H1 (cell line): ENCODE results near the gene AICDA. TPM values are rescaled to one million over a fixed set of nuclear protein-coding genes. Genes with fewer than 3 reads are reported as not detected.

Experiments used
- CTCF ChIA-PET: fragments of 300-600 bp; sonication (Branson Sonifier 250); formaldehyde crosslinking; loops from one replicate; lab custom pipeline; 2021; ENCODE audit not compliant: partially characterized antibody; lab: Charles Lee
- POLR2A ChIA-PET: fragments of 300-600 bp; sonication (Branson Sonifier 250); formaldehyde crosslinking; loops from one replicate; lab custom pipeline; 2021; ENCODE audit warnings: inconsistent platforms; ENCODE audit not compliant: partially characterized antibody; lab: Charles Lee
- DNase-seq, 2 experiments: peaks; one replicate each; pipeline versions ENCODE4 v3.0.0 to v3.0.0-alpha.2; 2010 to 2022; ENCODE audit warnings: low spot score in 2 of 2, low read depth in 1 of 2, mixed read lengths in 1 of 2
- FAIRE-seq: peaks from 2 replicates; lab custom pipeline; 2011; peaks lifted over from hg19 to GRCh38; lab: Jason Lieb, UNC
- H2AFZ ChIP-seq: 2 replicates; pipeline ENCODE4 v1.8.1; 2012; ENCODE audit warnings: low read length, inconsistent platforms
- H2AK5ac ChIP-seq: 2 replicates; pipeline ENCODE4 v1.6.1; 2013; ENCODE audit warnings: low read depth, low read length
- H2BK120ac ChIP-seq: replicated peaks from 2 replicates; pipeline ENCODE3; 2013; ENCODE audit warnings: low read depth, low read length, inconsistent platforms
- H2BK12ac ChIP-seq: 2 replicates; pipeline ENCODE4 v1.6.1; 2013; ENCODE audit warnings: low read depth, low read length
- H2BK15ac ChIP-seq: 2 replicates; pipeline ENCODE4 v1.6.1; 2013; ENCODE audit warnings: low read length
- H2BK20ac ChIP-seq: 2 replicates; pipeline ENCODE4 v1.6.1; 2013; ENCODE audit warnings: low read length
- H2BK5ac ChIP-seq: 2 replicates; pipeline ENCODE4 v1.6.1; 2013; ENCODE audit warnings: low read depth, low read length
- H3K14ac ChIP-seq: 2 replicates; pipeline ENCODE4 v1.6.1; 2013; ENCODE audit warnings: inconsistent platforms; ENCODE audit not compliant: insufficient read length
- H3K18ac ChIP-seq: 2 replicates; pipeline ENCODE4 v1.6.1; 2013; ENCODE audit warnings: low read length; ENCODE audit errors: extremely low read depth
- H3K23ac ChIP-seq: 2 replicates; pipeline ENCODE4 v1.6.1; 2013; ENCODE audit warnings: inconsistent platforms; ENCODE audit not compliant: insufficient read length
- H3K23me2 ChIP-seq: 2 replicates; pipeline ENCODE4 v1.6.1; 2013; ENCODE audit warnings: low read depth, low read length
- H3K27ac ChIP-seq: 2 replicates; pipeline ENCODE4 v1.6.1; 2011; ENCODE audit warnings: low read depth, low read length, inconsistent platforms
- H3K27me3 ChIP-seq, 4 experiments: replicated peaks in 1 of 4; 1 replicate in 1 of 4; 2 replicates in 3 of 4; pipeline versions ENCODE4 v1.6.1 to v1.8.1; 2011 to 2013; ENCODE audit warnings: low read length in 3 of 4, mild to moderate bottlenecking in 3 of 4, inconsistent platforms in 2 of 4, mixed read lengths in 2 of 4, moderate library complexity in 1 of 4; ENCODE audit not compliant: control insufficient read depth in 3 of 4, insufficient read depth in 3 of 4; ENCODE audit errors: extremely low read depth in 1 of 4
- H3K36me3 ChIP-seq, 4 experiments: 2 replicates each; pipeline versions ENCODE4 v1.6.1 to v1.8.1; 2011 to 2013; ENCODE audit warnings: mild to moderate bottlenecking in 4 of 4, low read length in 3 of 4, moderate library complexity in 2 of 4, control low read depth in 1 of 4, inconsistent platforms in 1 of 4; ENCODE audit not compliant: insufficient read depth in 4 of 4, control insufficient read depth in 2 of 4
- H3K4ac ChIP-seq: replicated peaks from 2 replicates; pipeline ENCODE3; 2013; ENCODE audit warnings: low read length, low read depth, mixed read lengths, inconsistent platforms; ENCODE audit not compliant: insufficient read length
- H3K4me1 ChIP-seq, 4 experiments: replicated peaks in 1 of 4; 1 replicate in 1 of 4; 2 replicates in 3 of 4; pipeline versions ENCODE4 v1.6.1 to v1.8.1; 2011 to 2013; ENCODE audit warnings: low read length in 3 of 4, inconsistent platforms in 2 of 4, mixed read lengths in 1 of 4; ENCODE audit not compliant: insufficient read depth in 4 of 4, control insufficient read depth in 3 of 4
- H3K4me2 ChIP-seq, 2 experiments: 2 replicates each; pipeline versions ENCODE4 v1.6.1 to v1.8.1; 2011 to 2013; ENCODE audit warnings: low read depth in 2 of 2, low read length in 2 of 2, control low read depth in 1 of 2, inconsistent platforms in 1 of 2, mild to moderate bottlenecking in 1 of 2; ENCODE audit not compliant: insufficient read depth in 1 of 2
- H3K4me3 ChIP-seq, 4 experiments: fragments of 200-600, 300-600 bp in 1 of 4; sonication (generic), shearing (Covaris generic), sonication (Bioruptor Twin) in 1 of 4; 2 replicates each; pipeline versions ENCODE4 v1.5.1 to v1.8.1; 2011 to 2016; ENCODE audit warnings: low read length in 4 of 4, low read depth in 3 of 4, control low read depth in 2 of 4, inconsistent platforms in 2 of 4, mild to moderate bottlenecking in 2 of 4, mixed read lengths in 1 of 4, moderate library complexity in 1 of 4; ENCODE audit not compliant: insufficient read depth in 2 of 4; ENCODE audit errors: extremely low read depth in 1 of 4
- H3K56ac ChIP-seq: replicated peaks from 2 replicates; pipeline ENCODE3; 2013; ENCODE audit warnings: low read depth, mild to moderate bottlenecking, mixed read lengths, low read length, inconsistent platforms; ENCODE audit not compliant: insufficient read length
- H3K79me1 ChIP-seq: 2 replicates; pipeline ENCODE4 v1.6.1; 2013; ENCODE audit warnings: low read depth, low read length, control low read depth
- H3K79me2 ChIP-seq, 2 experiments: 2 replicates each; pipeline versions ENCODE4 v1.6.1 to v1.8.1; 2012 to 2013; ENCODE audit warnings: low read length in 2 of 2, mild to moderate bottlenecking in 2 of 2, inconsistent platforms in 1 of 2; ENCODE audit not compliant: insufficient read depth in 2 of 2, control insufficient read depth in 1 of 2
- H3K9ac ChIP-seq, 4 experiments: replicated peaks in 1 of 4; 1 replicate in 1 of 4; 2 replicates in 3 of 4; pipeline versions ENCODE4 v1.6.1 to v1.8.1; 2011 to 2013; ENCODE audit warnings: low read depth in 3 of 4, low read length in 3 of 4, control low read depth in 2 of 4, mild to moderate bottlenecking in 2 of 4, moderate library complexity in 2 of 4, inconsistent platforms in 1 of 4; ENCODE audit errors: extremely low read depth in 1 of 4
- H3K9me3 ChIP-seq, 2 experiments: 2 replicates each; pipeline versions ENCODE4 v1.6.1 to v1.8.1; 2012 to 2013; ENCODE audit warnings: mild to moderate bottlenecking in 2 of 2, moderate library complexity in 2 of 2, control low read depth in 1 of 2, inconsistent platforms in 1 of 2, low read depth in 1 of 2, low read length in 1 of 2, mixed read lengths in 1 of 2; ENCODE audit not compliant: insufficient read depth in 2 of 2
- H4K20me1 ChIP-seq, 2 experiments: replicated peaks in 1 of 2; 2 replicates each; pipeline versions ENCODE3 to v1.8.1; 2011 to 2013; ENCODE audit warnings: inconsistent platforms in 2 of 2, low read length in 2 of 2, mild to moderate bottlenecking in 1 of 2; ENCODE audit not compliant: insufficient read depth in 2 of 2, control insufficient read depth in 1 of 2
- H4K5ac ChIP-seq: 2 replicates; pipeline ENCODE4 v1.6.1; 2013; ENCODE audit warnings: low read length, low read depth, mixed read lengths, inconsistent platforms; ENCODE audit not compliant: insufficient read length
- H4K8ac ChIP-seq: 2 replicates; pipeline ENCODE4 v1.8.0; 2013; ENCODE audit warnings: mild to moderate bottlenecking, moderate library complexity, low read length, inconsistent platforms; ENCODE audit not compliant: insufficient read depth; ENCODE audit errors: extremely low read depth
- H4K91ac ChIP-seq: replicated peaks from 2 replicates; pipeline ENCODE3; 2013; ENCODE audit warnings: low read length, mixed read lengths, inconsistent platforms; ENCODE audit not compliant: insufficient read length
- ATF3 ChIP-seq: IDR thresholded peaks from 2 replicates; pipeline ENCODE4 v1.6.1; 2011; ENCODE audit warnings: low read depth, mild to moderate bottlenecking, low read length; ENCODE audit not compliant: insufficient read depth
- CBX8 ChIP-seq: fragments of 300-800, 300-1000 bp; sonication (generic); IDR thresholded peaks from 2 replicates; pipeline ENCODE4 v1.7.1; 2016; ENCODE audit warnings: low read depth, low read length, borderline replicate concordance
- CHD2 ChIP-seq: IDR thresholded peaks from 2 replicates; pipeline ENCODE4 v1.6.1; 2012; ENCODE audit warnings: low read length, improper control_type of control experiment
- EGR1 ChIP-seq: IDR thresholded peaks from 2 replicates; pipeline ENCODE4 v1.6.1; 2011; ENCODE audit warnings: low read depth, low read length, borderline replicate concordance
- GABPA ChIP-seq: IDR thresholded peaks from 2 replicates; pipeline ENCODE4 v1.6.1; 2011; ENCODE audit warnings: mild to moderate bottlenecking, low read length, moderate library complexity, borderline replicate concordance; ENCODE audit not compliant: insufficient read depth
- MAFK ChIP-seq: IDR thresholded peaks from 2 replicates; pipeline ENCODE4 v1.6.1; 2012; ENCODE audit warnings: low read depth, mild to moderate bottlenecking, improper control_type of control experiment, low read length
- PHF8 ChIP-seq: fragments of 200-600 bp; sonication (generic); conservative IDR thresholded peaks from 2 replicates; pipeline ENCODE4 v1.7.1; 2012; ENCODE audit warnings: low read depth, mild to moderate bottlenecking, inconsistent platforms, low read length, moderate library complexity
- POLR2AphosphoS5 ChIP-seq: IDR thresholded peaks from 2 replicates; pipeline ENCODE4 v1.6.1; 2011; ENCODE audit warnings: low read depth, low read length
- RAD21 ChIP-seq, 2 experiments: IDR thresholded peaks in 1 of 2; conservative IDR thresholded peaks in 1 of 2; 2 replicates each; pipeline ENCODE4 v1.6.1; 2011; ENCODE audit warnings: low read depth in 2 of 2, low read length in 2 of 2, improper control_type of control experiment in 1 of 2, inconsistent platforms in 1 of 2, mild to moderate bottlenecking in 1 of 2, moderate library complexity in 1 of 2
- RFX5 ChIP-seq: IDR thresholded peaks from 2 replicates; pipeline ENCODE4 v1.6.1; 2011; ENCODE audit warnings: low read depth, low read length, improper control_type of control experiment, borderline replicate concordance
- SP1 ChIP-seq: IDR thresholded peaks from 2 replicates; pipeline ENCODE4 v1.6.1; 2011; ENCODE audit warnings: low read depth, low read length
- TAF1 ChIP-seq: IDR thresholded peaks from 2 replicates; pipeline ENCODE4 v1.6.1; 2011; ENCODE audit warnings: mild to moderate bottlenecking, low read depth, low read length
- TBP ChIP-seq: IDR thresholded peaks from 2 replicates; pipeline ENCODE4 v1.6.1; 2011; ENCODE audit warnings: low read depth, low read length, improper control_type of control experiment
- ZNF274 ChIP-seq: IDR thresholded peaks from 2 replicates; pipeline ENCODE4 v1.7.0; 2012; ENCODE audit warnings: low read length, borderline replicate concordance; ENCODE audit errors: extremely low read depth
- WGBS, 2 experiments: shearing (Covaris generic) in 1 of 2; methylation state at CpG; one replicate each; pipeline versions ENCODE4 v1.1.6 to v1.1.7; 2013 to 2015; ENCODE audit warnings: low lambda C conversion rate in 2 of 2, mixed read lengths in 2 of 2, inconsistent platforms in 1 of 2, low coverage in 1 of 2, missing lambda C conversion rate in 1 of 2; ENCODE audit not compliant: insufficient replicate concordance in 2 of 2, insufficient coverage in 1 of 2, insufficient read length in 1 of 2; ENCODE audit errors: extremely low coverage in 1 of 2, missing lambda C conversion rate in 1 of 2; 5-methylcytosine and 5-hydroxymethylcytosine counted together
- polyA plus RNA-seq, 7 experiments: library from polyadenylated mRNA; depleted of rRNA in 3 of 7; stranded (reverse) in 5 of 7; unstranded in 2 of 7; fragments of >200 nt in 5 of 7; fragments of 200-250 nt in 2 of 7; gene quantifications; 1 replicate in 5 of 7; 2 replicates in 1 of 7; 4 replicates in 1 of 7; pipeline versions ENCODE4 v1.2.1 to v1.2.3, GENCODE V29; 2011 to 2013; ENCODE audit warnings: missing spikeins in 2 of 7, mixed read lengths in 2 of 7
- total RNA-seq: library from RNA; stranded (reverse); fragmentation: NEBNext Ultra II Directional; extraction: Animal tissue kit (Norgen Biotek cat#: 25700); gene quantifications from 2 replicates; pipeline ENCODE4 v1.2.1, GENCODE V29; 2021

The AICDA gene
- total and polyA plus RNA-seq, 2 of the 8 experiments (the other 6 are each of a cell fraction or from before 2014, with no cell fraction given): not detected

- DNase-seq (no peak), FAIRE-seq (no peak)
- POLR2A ChIA-PET: interaction anchor here (0.6 kb wide), 1 partner anchor 12 kb away, joined by 3 read pairs; no protein-coding TSS in a partner anchor
- H3K36me3 ChIP-seq: no peaks in the 10 kb centered on the region
- no peaks in the 10 kb centered on the region for H3K23me2 ChIP-seq
- H3K9ac ChIP-seq: no peak overlapping the region
- no peak overlapping the region for H4K5ac ChIP-seq
- H3K23ac ChIP-seq: no peak overlapping the region
- H2AFZ ChIP-seq: no peak overlapping the region
- H3K4ac ChIP-seq: no peak overlapping the region
- no peaks in the 10 kb centered on the region for H3K79me1 ChIP-seq
- H4K20me1 ChIP-seq: no peaks in the 10 kb centered on the region
- no peaks in the 10 kb centered on the region for H3K4me1 ChIP-seq
- no peak overlapping the region for H3K56ac ChIP-seq
- H3K14ac ChIP-seq: no peak overlapping the region
- H4K8ac ChIP-seq: no peak overlapping the region
- TF ChIP-seq CBX8 (no peak), RAD21 (IDR thresholded peaks at IDR 0.05 in 1 of 2, conservative IDR thresholded peaks at IDR 0.05 in 1 of 2; ENCODE audit: low read depth in 2 of 2, low read length in 2 of 2) (no peak), TAF1 (no peak), PHF8 (no peak), MAFK (no peak), CHD2 (no peak), GABPA (no peak), RFX5 (no peak), ATF3 (no peak), SP1 (no peak), TBP (no peak), POLR2AphosphoS5 (no peak), ZNF274 (no peak), EGR1 (no peak)
- H3K9me3 ChIP-seq: no peaks in the 10 kb centered on the region
- no peak overlapping the region for H2BK20ac ChIP-seq
- no peak overlapping the region for H2BK120ac ChIP-seq
- H3K4me2 ChIP-seq: no peak overlapping the region
- H3K27me3 ChIP-seq: no peaks in the 10 kb centered on the region
- 86% methylated on average over 2 of the region's 2 CpGs; no CpG with 5 or more reads in 1 of the 2 experiments for WGBS, 2 experiments
- H2AK5ac ChIP-seq: no peak overlapping the region
- H3K18ac ChIP-seq: no peak overlapping the region
- no peak overlapping the region for H4K91ac ChIP-seq
- no peak overlapping the region for H2BK12ac ChIP-seq
- no peak overlapping the region for H3K4me3 ChIP-seq
- H3K79me2 ChIP-seq: no peaks in the 10 kb centered on the region
- no peak overlapping the region for H3K27ac ChIP-seq
- CTCF ChIA-PET: interaction anchor here (0.9 to 1.6 kb wide), 3 partner anchors 12 to 35 kb away, joined by 3 to 11 read pairs (median 5); no protein-coding TSS in a partner anchor
- H2BK5ac ChIP-seq: no peak overlapping the region
- no peak overlapping the region for H2BK15ac ChIP-seq
These were observed 56.0 kb downstream of the AICDA start for GRCh38 chr12:8556531-8557097.
